ENCODE data around the gene KLHDC2. TPM values are rescaled to one million over a fixed set of nuclear protein-coding genes. Genes with fewer than 3 reads are reported as not detected.
"Not testable (repeated sequence)": the region's sequence is repeated elsewhere in the genome, so short reads cannot be mapped to it uniquely, and the experiment has no call there.

The KLHDC2 gene
- total and polyA plus RNA-seq, 7 donors, result 37.4 to 111 (median 80.9) TPM

DNA sequence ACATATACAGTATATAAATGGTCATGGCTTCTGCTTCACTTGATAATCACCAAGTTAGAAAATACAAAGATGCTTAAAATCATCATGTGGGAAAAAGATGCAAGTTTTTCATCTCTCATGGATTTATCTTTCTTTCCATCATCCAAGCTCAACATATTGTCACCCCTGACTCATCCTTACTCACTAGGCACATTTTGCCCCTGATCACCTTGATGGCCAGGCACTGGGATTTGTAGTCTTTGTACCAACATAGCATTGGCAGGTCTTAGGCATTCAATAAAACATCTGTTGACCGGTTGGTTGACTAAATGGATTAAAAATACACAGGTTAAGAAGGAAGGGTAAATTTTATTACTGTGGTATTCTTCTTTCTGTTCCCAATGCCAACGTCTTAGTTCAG, 28.1 kb downstream of the KLHDC2 start:
- 84 to 95% methylated on average over 2 of the region's 2 CpGs for WGBS, 2 donors
- TF ChIP-seq, protein P1, sequence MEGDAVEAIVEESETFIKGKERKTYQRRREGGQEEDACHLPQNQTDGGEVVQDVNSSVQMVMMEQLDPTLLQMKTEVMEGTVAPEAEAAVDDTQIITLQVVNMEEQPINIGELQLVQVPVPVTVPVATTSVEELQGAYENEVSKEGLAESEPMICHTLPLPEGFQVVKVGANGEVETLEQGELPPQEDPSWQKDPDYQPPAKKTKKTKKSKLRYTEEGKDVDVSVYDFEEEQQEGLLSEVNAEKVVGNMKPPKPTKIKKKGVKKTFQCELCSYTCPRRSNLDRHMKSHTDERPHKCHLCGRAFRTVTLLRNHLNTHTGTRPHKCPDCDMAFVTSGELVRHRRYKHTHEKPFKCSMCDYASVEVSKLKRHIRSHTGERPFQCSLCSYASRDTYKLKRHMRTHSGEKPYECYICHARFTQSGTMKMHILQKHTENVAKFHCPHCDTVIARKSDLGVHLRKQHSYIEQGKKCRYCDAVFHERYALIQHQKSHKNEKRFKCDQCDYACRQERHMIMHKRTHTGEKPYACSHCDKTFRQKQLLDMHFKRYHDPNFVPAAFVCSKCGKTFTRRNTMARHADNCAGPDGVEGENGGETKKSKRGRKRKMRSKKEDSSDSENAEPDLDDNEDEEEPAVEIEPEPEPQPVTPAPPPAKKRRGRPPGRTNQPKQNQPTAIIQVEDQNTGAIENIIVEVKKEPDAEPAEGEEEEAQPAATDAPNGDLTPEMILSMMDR (IDR thresholded peaks at IDR 0.05), result no peak
- TF ChIP-seq EP300 (IDR thresholded peaks at IDR 0.05), result no peak

DNA sequence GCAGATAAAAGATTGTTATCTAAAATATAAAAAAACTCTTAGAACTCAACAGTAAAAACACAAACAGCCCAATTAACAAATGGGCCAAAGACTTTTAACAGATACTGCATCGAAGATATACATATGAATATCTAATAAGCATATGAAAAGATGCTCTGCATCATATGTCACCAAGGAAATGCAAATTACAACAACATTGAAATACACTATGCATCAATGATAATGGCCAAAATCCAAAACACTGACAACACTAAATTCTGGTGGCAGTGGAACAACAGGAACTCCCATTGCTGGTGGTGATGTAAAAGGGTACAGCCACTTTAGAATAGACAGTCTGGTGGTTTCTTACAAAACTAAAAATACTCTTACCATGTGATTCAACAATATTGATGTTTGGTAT, 40.8 kb downstream of the KLHDC2 start:
- TF ChIP-seq POLR2AphosphoS5 (IDR thresholded peaks at IDR 0.05), result no peak
- no peak for TF ChIP-seq POLR2A (IDR thresholded peaks at IDR 0.05)
- TF ChIP-seq, protein P1 (IDR thresholded peaks at IDR 0.05), result no peak
- no peak for TF ChIP-seq EP300 (IDR thresholded peaks at IDR 0.05)
- H3K27me3 ChIP-seq, result no peaks in the 10 kb centered on the region
- no peak overlapping the region for H3K27ac ChIP-seq
- intact Hi-C loops (cut with DNase I), result no loop called here
- no peak for DNase-seq
- H3K9me3 ChIP-seq, result no peaks in the 10 kb centered on the region
- H3K36me3 ChIP-seq, result peaks cover 8 to 91% (median 51%) of the 10 kb centered on the region in 4 donors
- WGBS, 2 donors, result 0 to 2% methylated on average over 1 of the region's 1 CpG
- H3K4me1 ChIP-seq, result no peaks in the 10 kb centered on the region
- no peak overlapping the region for H3K4me3 ChIP-seq

More for the DNA sequence above, 28.1 kb downstream of the KLHDC2 start:
- Histone ChIP-seq H3K36me3 (peaks cover 6 to 95% (median 59%) of the 10 kb centered on the region in 4 donors), H3K9me3 (no peaks in the 10 kb centered on the region), H3K4me3 (no peak overlapping the region), H3K27me3 (no peaks in the 10 kb centered on the region), H3K4me1 (no peaks in the 10 kb centered on the region), H3K27ac (no peak overlapping the region)
- intact Hi-C loops (cut with DNase I), result no loop called here
- DNase-seq, result no peak

DNA sequence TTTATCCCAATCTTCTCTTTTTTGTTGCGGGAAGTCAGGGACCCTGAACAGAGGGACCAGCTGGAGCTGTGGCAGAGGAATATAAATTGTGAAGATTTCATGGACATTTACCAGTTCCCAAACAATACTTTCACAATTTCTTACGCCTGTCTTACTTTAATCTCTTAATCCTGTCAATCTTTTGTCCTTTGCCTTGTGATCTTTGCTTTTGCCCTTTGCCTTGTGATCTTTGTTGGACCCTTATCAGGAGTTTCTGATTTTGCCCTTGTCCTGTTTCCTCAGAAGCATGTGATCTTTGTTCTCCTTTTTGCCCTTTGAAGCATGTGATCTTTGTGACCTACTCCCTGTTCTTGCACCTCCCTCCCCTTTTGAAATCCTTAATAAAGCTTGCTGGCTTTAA, 48.2 kb downstream of the KLHDC2 start:
- intact Hi-C loops (cut with DNase I); H3K9me3 ChIP-seq; DNase-seq; H3K27me3 ChIP-seq; H3K4me3 ChIP-seq; H3K4me1 ChIP-seq; H3K27ac ChIP-seq: not testable (repeated sequence)
- H3K36me3 ChIP-seq, result peaks cover 25 to 94% (median 60%) of the 10 kb centered on the region in 4 donors
- 96% methylated on average over 2 of the region's 2 CpGs for WGBS, 2 donors

DNA sequence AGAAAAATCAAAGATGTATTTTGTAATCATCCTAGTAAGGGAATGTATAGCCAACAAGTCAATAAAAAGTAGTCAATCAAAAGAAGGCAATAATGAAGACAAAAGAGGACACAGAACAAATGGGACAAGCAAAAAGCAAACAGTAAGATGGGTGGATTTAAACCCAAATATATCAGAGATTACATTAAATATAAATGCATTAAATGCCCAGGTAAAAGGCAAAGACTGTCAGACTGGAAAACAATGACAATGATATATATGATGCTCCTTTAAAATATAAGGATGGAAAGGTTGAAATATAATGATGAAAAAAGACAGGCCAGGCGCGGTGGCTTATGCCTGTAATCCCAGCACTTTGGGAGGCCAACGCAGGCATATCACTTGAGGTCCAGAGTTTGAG, 48.9 kb downstream of the KLHDC2 start:
- no peak for TF ChIP-seq EP300 (IDR thresholded peaks at IDR 0.05)
- no peak for TF ChIP-seq POLR2AphosphoS5 (IDR thresholded peaks at IDR 0.05)
- TF ChIP-seq, protein P1 (IDR thresholded peaks at IDR 0.05), result no peak
- no peak for TF ChIP-seq POLR2A (IDR thresholded peaks at IDR 0.05)
- 98 to 99% methylated on average over 3 of the region's 3 CpGs for WGBS, 2 donors
- peaks cover 25 to 87% (median 60%) of the 10 kb centered on the region in 4 donors for H3K36me3 ChIP-seq

DNA sequence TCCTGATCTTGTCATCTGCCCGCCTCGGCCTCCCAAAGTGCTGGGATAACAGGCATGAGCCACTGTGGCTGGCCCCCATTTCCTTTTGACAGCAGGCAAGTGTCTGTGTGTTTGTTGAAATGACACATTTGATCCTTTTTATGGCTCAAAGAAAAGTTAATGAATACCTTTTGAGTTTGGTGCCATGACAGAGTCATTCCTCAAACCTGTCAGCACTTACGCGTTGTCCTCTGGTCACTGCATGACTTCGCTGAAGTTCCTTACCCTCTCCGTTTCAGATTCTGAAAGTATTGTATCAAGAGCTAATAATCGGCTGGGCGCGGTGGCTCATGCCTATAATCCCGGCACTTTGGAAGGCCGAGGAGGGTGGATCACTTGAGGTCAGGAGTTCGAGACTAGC, 52.2 kb downstream of the KLHDC2 start:
- no peaks in the 10 kb centered on the region for H3K4me1 ChIP-seq

More for the DNA sequence above, 48.9 kb downstream of the KLHDC2 start:
- no peak for DNase-seq
- no peak overlapping the region for H3K4me3 ChIP-seq
- no peak overlapping the region for H3K27ac ChIP-seq
- intact Hi-C loops (cut with DNase I), result no loop called here
- H3K27me3 ChIP-seq, result no peaks in the 10 kb centered on the region
- H3K9me3 ChIP-seq, result peaks cover 0 to 3% (median 1%) of the 10 kb centered on the region in 4 donors
- H3K4me1 ChIP-seq, result no peaks in the 10 kb centered on the region

More for the DNA sequence above, 52.2 kb downstream of the KLHDC2 start:
- Histone ChIP-seq H3K27me3 (no peaks in the 10 kb centered on the region), H3K9me3 (peaks cover 0 to 3% (median 1%) of the 10 kb centered on the region in 4 donors), H3K4me3 (no peak overlapping the region), H3K36me3 (peaks cover 18 to 86% (median 50%) of the 10 kb centered on the region in 4 donors), H3K27ac (no peak overlapping the region)
- TF ChIP-seq, protein P1 (IDR thresholded peaks at IDR 0.05), result no peak
- intact Hi-C loops (cut with DNase I), result no loop called here
- DNase-seq, result no peak
- WGBS, 2 donors, result 97% methylated on average over 12 of the region's 12 CpGs

Data from sigmoid colon (tissue), 7 donors.